GM21360 (cell line): ENCODE data around the gene OR6X1.

ENCODE experiments used
- ATAC-seq: cut with Tn5 transposase; IDR thresholded peaks from one replicate; pipeline ENCODE4 v1.9.1; 2021; ENCODE audit warnings: mild to moderate bottlenecking, moderate library complexity; ENCODE audit not compliant: unreplicated experiment

OR6X1 gene, protein sequence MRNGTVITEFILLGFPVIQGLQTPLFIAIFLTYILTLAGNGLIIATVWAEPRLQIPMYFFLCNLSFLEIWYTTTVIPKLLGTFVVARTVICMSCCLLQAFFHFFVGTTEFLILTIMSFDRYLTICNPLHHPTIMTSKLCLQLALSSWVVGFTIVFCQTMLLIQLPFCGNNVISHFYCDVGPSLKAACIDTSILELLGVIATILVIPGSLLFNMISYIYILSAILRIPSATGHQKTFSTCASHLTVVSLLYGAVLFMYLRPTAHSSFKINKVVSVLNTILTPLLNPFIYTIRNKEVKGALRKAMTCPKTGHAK

DNA sequence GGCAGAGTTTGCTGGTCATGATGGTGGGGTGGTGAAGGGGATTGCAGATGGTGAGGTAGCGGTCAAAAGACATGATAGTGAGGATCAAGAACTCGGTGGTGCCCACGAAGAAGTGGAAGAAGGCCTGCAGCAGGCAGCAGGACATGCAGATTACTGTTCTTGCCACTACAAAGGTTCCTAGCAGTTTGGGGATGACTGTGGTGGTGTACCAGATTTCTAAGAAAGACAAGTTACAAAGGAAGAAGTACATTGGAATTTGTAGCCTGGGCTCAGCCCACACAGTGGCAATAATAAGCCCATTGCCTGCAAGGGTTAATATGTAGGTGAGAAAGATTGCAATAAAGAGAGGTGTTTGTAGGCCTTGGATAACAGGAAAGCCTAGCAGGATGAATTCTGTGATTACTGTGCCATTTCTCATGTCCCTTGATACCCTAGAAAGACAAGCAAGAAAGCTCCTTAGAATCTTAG, at the start of gene OR6X1:
Gene OR6X1 (minus strand): TSS at position 418 of the 468 bp plus-strand sequence. CDS start 0 bp downstream, at position 418.
- ATAC-seq: no peak

DNA sequence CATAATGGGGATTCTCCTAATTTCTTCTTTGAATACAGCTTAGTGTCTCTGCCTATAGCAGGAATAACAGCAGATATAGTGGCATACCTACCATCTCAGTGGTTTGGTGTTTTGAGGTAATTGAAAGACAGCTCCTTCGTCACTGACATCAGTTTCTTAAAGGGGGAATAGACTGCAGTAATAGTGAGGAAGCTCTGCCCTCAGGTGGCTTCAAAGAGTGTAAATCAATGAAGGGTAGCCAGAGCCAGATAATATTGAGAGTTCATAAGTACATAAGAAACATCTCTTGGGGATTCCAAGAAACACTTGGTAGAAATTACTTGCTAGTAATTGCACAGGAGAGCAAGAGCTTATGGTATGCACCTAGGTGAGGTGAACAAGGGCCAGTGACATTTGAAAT, 47.4 kb upstream of the OR6X1 start:
- ATAC-seq: no peak

DNA sequence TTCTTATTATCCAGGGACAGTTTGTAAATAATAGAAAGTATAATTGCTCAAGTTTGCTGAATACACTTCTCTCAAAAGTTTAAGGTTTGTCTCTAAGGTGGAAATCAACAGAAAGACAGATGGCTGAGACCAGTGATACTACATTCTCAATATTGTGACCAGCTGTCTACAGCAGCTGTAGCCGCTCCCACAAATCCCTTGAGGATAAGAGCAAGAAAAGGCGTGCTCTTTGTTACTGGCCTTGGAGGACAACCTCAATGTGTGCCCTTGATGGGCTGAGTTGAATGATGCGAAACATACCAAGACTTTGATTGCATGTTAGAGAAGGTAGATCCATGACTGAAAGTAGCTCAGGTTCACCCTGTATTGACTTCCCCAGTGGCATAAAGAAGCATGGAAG, 45.7 kb upstream of the OR6X1 start:
- ATAC-seq: no peak

DNA sequence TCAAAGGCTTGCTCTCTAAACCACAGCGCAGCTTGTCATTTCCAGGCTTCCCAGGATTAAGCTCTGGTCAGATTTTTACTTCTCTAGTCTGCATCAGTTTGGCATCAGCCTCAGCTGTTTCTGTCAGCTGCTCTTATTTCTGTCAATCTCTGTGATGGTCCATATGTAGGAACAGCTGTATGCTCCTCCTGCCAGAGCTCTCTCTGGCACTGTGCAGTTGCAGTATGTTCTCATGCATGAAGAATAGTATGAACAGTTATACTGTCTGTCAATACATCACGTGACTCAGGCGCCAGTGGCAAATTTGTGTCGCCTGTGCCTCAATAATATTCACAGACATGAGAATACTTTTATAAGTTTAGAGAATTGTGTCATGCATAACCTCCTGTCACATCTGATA, 45.1 kb upstream of the OR6X1 start:
- no peak for ATAC-seq

DNA sequence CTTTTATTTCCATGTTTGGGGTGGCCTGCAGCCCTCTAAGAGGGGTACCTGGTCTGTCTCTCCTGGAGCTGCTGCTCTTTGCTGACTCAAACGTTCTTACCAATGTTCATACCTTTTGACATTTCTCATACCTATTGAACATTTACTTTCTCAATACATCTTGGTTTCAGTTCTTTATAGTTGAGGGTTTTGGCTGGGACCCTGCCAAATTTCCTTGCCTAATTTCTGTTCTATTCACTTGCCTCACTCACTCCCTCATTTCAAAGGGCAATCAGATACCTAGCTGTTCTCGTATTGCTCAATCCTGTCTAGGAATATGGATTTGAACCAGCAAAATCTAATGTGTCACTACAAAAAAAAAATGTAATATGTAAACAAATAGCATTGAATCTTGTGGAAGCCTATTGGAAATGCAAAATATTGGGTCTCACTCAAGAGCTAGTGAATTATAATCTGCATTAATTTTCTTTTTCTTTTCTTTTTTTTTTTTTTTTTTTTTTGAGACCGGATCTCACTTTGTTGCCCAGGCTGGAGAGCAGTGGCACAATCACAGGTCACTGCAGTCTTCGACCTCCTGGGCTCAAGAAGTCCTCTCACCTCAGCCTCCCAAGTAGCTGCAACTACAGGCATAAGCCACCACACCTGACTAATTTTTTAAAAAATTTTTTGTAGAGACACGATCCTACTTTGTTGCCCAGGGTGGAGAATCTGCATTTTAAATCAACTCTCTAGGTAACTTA, 44.4 kb upstream of the OR6X1 start:
- no peak for ATAC-seq

DNA sequence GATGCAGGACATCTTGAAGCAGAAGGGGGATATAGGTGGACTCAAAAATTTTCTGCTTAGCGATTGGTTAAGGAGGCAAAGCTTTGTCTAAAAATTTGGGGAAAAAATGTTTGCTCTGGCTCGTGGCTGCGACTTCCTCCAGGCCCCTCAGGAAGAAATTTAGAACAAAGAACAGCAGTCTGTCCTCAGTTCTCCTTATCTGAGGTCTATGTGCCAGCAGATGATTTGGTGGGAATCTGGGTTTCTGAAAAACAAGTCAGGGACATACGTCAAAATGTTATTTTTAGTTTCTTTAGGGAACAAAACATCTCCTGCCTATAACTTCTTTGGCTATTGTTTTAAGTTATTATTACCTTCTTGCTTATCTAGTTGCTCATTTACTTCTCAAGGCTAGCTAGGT, 43.8 kb upstream of the OR6X1 start:
- ATAC-seq: no peak

DNA sequence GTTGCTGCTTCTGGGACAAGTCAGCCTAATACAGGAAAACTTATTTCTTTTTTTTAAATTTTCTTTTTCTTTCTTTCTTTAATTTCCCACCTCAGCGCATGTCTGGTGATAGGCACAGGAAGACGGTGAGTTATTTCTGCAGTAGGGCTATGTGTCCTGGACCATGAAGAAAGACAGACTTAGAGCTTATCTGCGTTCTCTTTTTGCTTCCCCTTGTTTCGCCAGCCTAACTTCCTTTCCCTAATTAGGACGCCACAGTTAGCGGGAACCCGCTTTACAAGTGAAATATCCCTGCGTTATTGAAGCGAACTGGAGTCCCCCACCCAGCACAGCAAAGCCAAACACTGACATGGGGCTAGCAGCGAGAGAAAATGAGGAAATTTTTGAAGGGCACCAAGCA, 43.2 kb upstream of the OR6X1 start:
- ATAC-seq: no peak

DNA sequence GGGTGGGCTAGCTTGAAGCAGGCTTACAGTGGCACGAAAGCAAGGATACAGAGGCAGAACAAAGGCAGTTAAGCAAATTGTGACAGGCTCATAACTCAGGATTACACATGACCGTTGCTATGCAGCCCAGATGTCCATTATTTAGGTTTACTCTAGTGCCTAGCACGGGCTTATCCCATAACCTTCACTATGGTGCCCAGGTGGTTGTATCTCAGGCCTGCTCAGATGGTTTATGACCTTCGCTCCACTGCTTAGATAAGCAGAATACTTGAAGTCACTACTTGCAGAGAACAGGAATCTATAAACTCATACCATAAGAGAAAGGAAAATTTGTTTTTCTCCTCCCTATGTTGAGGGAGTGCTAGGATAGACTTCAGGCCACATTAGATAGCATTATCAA, 42.8 kb upstream of the OR6X1 start:
- no peak for ATAC-seq

DNA sequence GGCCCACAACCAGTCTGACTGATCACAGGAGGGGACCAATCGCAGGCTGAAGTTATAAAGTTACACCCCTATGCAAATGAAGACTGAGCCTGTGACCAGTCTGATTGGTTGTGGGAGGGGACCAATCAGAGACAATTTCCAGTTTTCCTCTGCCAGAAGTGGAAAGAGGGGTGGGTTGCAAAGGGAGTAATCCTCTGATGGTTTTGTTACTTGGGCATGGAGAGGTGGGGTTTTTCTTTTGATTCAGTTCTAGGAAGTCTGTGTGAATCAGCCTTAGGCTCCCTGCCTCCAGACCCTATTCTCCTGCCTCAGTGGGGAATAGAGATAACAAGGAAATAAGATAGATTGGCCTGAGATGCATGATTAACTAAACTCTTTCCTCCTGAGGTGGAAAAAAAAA, 41.9 kb upstream of the OR6X1 start:
- no peak for ATAC-seq

DNA sequence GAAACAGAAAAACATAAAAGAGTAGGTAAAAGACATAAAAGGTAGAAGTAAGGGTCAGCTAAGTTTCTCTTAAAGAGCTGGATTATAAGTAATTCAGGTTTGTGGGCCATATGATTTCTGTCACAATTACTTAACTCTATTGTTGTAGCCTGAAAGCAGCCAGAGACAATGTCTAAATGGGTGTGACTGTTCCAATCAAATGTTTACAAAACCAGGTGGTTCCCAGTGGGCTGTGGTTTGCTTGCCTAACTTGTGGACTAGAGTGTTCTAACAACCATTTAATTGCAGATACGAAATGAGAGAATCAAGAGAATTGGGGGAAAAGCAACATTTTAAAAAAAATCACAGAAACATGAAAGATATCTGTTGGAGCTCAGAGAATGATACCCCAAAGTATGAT, 29.2 kb upstream of the OR6X1 start:
- ATAC-seq: no peak

DNA sequence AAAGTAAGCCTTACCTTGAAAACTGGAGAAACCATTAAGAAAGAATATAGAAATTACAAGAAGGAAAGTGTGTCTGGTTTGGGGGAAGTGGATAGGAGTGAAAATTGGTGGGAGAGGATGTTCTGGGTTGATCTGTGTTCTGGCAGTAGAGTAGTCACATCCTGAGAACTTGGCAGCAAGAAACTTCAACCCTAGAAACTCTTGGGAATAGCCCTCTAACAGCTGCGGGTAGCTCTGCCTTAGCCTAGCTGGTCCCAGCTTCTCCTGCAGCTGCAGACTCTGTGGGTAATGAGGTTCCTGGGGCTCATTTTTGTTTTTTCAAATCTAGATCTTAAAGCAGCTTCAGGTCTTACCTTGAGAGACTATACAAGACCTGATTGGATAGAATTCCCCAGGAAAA, 24.2 kb upstream of the OR6X1 start:
- no peak for ATAC-seq

DNA sequence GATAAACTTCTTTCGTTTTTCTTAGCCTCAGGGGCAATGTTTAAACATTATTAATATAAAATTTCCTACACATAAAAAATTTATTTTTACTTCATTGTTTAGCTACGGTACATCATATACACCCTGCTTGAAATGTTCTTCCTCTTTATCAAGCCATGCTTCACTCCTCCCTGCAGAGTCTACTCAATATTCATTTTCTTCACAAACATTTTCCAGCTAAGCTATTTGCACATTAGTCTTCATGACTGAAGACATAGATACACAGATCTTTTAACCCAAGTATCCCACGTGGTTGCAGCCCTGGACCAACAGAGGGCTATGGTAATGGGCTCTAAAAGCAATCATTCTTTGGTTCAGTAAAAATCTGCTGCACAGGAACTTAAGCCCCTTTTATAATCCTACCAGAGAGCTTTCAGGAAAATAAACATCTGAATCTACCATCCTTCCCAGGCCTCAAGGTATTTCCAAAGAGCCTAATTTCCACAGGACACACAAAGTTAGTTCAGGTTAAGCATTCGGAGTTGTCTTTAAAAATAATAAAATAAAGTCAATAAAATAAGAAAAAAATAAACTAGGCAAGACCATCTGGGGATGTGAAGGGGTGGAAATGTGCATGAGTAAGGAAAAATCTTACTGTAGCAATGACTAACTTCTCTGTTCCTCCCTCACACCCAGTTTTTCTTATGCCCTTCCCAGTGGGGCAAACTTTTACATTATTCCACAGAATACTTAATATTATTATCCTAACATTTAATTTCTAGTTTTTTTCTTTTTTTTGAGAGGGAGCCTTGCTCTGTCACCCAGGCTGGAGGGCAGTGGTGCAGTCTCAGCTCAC, 21.6 kb upstream of the OR6X1 start:
- ATAC-seq: no peak

DNA sequence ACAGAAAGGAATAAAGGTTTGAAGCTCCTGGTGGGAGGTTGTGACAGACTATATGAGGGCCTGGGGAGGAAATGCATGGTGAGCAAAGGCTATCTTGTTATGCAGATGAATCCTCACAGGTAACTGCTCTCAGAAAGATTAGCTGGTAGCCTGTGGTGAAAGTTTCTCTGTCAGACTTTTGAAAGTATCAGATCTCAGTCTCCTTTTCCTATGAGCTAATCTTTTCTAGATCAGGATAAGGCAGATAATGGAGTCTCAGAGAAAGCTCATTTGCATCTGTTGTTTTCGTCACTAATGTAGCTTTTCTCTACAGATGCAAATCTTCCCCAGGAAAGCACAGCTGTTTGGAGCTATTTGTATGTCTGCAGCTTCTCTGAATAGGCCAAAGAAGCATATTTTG, 21.0 kb upstream of the OR6X1 start:
- ATAC-seq: no peak

DNA sequence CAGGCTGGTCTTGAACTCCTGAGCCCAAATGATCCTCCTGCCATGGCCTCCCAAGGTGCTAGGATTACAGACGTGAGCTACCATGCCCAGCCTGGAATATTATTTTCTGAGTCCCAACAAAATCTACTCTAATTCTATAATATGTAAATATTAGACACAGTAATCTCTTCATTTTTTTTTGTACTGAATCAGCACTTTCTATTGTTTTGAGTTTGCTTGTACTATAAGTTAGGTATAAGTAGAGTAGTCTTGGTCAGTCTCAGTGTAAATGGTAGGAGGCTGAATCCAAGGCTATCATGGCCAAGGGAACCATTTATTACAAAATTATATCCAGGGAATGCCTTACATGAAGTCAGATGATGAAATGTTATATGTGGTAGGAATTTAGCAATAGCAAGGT, 19.6 kb upstream of the OR6X1 start:
- ATAC-seq: no peak

DNA sequence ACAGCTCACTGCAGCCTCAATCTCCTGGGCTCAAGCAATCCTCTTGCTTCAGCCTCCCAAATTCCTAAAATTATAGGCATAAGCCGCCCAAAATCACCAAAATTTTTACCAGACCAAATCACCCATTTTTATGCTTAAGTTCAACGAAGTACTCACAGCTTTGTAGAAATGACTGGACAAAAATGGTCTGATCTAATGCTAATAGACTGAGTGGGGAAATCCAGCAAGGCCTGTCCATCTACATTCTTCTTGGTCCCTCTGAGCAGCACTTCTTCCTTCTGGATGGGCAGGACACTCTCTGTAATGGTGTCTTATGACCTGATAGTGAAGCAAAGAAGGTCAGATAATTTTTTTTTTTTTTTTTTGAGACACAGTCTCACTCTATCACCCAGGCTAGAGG, 18.7 kb upstream of the OR6X1 start:
- ATAC-seq: no peak

DNA sequence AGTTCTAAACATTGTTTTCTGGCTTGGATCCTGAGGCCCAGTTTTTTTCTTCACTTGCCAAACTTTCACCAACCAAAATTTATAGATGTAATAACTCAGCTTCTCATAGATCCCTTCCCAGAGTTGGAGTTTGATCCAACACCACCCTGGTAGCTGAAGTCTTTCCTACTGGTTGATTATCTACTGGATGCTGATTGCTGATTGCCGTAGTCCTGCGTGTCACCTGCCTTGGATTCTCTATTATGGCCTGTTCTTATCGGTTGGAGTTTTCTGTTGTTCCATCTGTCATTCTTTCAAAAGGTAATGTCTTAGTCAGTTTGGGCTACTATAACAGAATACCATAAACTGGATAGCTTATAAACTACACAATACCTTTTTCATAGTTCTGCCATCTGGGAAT, 17.3 kb upstream of the OR6X1 start:
- ATAC-seq: no peak

DNA sequence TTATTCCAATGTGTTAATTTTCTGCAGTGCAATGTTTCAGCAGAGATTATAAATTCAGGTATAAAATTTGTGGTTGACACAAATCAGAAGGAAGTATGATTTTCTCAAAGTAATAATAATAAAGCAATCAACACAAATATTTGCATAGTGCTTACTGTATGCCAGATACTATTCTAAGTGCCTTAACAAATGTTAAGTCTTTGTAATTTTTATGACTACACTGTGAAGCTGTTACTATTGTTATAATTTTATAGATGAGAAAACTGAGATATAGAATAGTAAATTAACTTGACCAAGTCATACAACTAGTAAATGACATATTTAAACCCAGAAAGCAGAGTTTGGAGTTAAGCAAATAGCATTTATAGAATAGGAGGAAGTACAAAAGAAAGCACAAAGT, 16.4 kb upstream of the OR6X1 start:
- ATAC-seq: no peak

DNA sequence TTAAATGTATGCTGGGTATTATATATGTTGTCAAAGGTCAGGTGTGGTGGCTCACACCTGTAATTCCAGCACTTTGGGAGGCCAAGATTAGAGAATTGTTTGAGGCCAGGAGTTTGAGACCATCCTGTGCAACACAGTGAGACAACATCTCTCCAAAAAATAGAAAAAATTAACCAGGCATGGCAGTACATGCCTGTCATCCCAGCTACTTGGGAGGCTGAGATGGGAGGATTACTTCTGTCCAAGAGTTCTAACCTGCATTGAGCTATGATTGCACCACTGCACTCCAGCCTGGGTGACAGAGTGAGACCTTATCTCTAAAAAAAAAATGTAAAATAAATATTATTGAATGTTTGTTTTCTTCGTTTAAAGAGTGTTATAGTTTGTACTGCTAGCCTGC, 11.3 kb upstream of the OR6X1 start:
- no peak for ATAC-seq

DNA sequence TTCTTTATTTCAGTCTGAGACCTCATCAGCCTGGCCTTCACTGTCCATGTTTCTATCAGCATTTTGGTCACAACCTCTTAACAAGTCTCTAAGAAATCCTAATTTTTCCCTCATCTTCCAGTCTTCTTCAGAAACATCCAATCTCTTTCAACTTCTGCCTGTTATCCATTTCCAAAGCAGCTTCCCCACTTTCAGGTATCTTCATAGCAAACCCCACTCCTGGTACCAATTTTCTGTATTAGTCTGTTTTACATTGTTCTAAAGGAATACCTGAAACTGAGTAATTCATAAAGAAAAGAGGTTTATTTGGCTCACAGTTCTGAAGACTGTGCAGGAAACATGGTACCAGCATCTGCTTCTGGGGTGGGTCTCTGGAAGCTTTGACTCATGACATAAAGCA, 8.1 kb upstream of the OR6X1 start:
- ATAC-seq: no peak

DNA sequence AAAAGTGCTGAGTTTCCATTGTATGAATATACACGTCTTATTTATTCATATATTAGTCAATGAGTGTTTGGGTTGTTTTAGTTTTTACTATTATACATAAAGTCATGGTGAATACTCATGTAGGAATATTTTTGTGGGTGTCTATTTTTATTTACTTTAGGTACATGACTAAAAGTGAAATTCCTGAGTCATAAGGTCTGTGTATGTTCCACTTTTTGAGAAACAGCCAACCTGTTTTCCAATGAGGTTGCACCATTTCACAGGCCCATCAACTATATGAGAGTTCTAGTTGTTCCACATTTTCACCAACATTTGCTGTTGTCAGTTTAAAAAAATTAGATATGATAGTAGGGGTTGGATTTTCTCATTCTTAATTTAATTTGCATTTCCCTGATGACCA, 6.6 kb upstream of the OR6X1 start:
- ATAC-seq: peak; percentile 94

DNA sequence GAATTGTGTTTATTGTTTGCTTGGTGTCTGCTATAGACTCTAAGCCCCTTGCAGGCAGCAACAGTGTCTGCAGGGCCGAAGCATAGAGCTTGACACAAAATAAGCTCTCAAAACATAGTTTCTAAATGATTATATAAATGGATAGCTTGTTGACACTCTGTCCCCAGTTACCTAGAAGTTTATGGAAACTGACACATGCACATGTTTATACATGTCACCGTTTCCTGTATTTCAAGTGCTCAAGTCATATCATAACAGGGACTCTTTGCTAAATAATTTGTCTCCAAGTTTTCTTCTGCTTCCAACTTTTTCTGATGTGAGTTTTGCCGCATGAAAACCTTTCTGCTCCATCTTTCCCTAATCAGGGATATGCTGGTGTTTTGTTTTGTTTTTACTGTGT, 3.7 kb upstream of the OR6X1 start:
- ATAC-seq: no peak

DNA sequence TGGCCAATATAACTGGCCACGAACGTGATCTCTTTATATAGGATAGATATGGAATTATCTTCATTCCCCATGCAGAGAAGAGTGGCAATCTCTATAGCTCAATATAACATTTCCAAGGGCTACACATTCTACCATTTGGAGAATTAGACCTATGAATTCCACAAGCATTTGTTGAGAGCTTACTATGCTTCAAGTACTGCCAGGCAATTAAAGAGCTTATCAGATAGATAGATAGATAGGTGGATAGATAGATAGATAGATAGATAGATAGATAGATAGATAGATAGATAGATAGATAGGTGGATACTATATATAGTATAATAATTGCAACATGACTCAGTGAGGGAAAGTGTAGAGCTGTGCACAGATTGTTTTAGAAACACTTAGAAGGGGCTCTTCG, 1.5 kb upstream of the OR6X1 start:
- no peak for ATAC-seq
